ENCODE data around the gene NSUN4. TPM values are rescaled to one million over a fixed set of nuclear protein-coding genes. Genes with fewer than 3 reads are reported as not detected.

Gene NSUN4
- total and polyA plus RNA-seq, 9 donors = 12.2 to 35.2 (median 17.4) TPM

GRCh38 chr1:46401154-46401913 lies 60.7 kb downstream of the NSUN4 start:
- WGBS, 3 donors = 54 to 72% (median 64%) methylated on average over 6 of the region's 6 CpGs
- no peak overlapping the region for H3K4me3 ChIP-seq

GRCh38 chr1:46401964-46402626 lies 61.5 kb downstream of the NSUN4 start:
- Histone ChIP-seq H3K4me1 (ENCODE audit: insufficient read depth) (peaks cover 3% of the 10 kb centered on the region), H3K27ac (peak overlapping the region in 1 of 2 donors; percentile 40), H3K9me3 (no peaks in the 10 kb centered on the region), H3K4me3 (no peak overlapping the region), H3K27me3 (no peaks in the 10 kb centered on the region), H3K36me3 (no peaks in the 10 kb centered on the region)
- peak; percentile 51 to 68 (median 65) for DNase-seq
- intact Hi-C loops (cut with DNase I) = loop anchor here in 1 of 4 donors (10.0 kb wide), 1 partner anchor 773 kb away; no protein-coding TSS in a partner anchor
- WGBS, 3 donors = 26 to 33% (median 32%) methylated on average over 10 of the region's 10 CpGs
- TF ChIP-seq EP300 (IDR thresholded peaks at IDR 0.05) = no peak
- no peak for TF ChIP-seq CTCF (IDR thresholded peaks at IDR 0.05)
- no peak for TF ChIP-seq POLR2A (IDR thresholded peaks at IDR 0.05)

More at GRCh38 chr1:46401154-46401913, 60.7 kb downstream of the NSUN4 start:
- TF ChIP-seq EP300 (IDR thresholded peaks at IDR 0.05) (no peak), POLR2A (IDR thresholded peaks at IDR 0.05) (no peak), CTCF (IDR thresholded peaks at IDR 0.05) (no peak)
- peak overlapping the region in 1 of 2 donors; percentile 40 for H3K27ac ChIP-seq
- no peaks in the 10 kb centered on the region for H3K36me3 ChIP-seq
- DNase-seq = no peak
- no peaks in the 10 kb centered on the region for H3K27me3 ChIP-seq
- H3K4me1 ChIP-seq (ENCODE audit: insufficient read depth) = peaks cover 3% of the 10 kb centered on the region
- H3K9me3 ChIP-seq = no peaks in the 10 kb centered on the region
- intact Hi-C loops (cut with DNase I) = loop anchor here in 1 of 4 donors (10.0 kb wide), 1 partner anchor 773 kb away; no protein-coding TSS in a partner anchor

- H3K27ac ChIP-seq = no peak overlapping the region
- H3K27me3 ChIP-seq = no peaks in the 10 kb centered on the region
- no peak for TF ChIP-seq EP300 (IDR thresholded peaks at IDR 0.05)
- TF ChIP-seq CTCF (IDR thresholded peaks at IDR 0.05) = no peak
- TF ChIP-seq POLR2A (IDR thresholded peaks at IDR 0.05) = no peak
- H3K36me3 ChIP-seq = no peaks in the 10 kb centered on the region
- intact Hi-C loops (cut with DNase I) = loop anchor here in 1 of 4 donors (10.0 kb wide), 1 partner anchor 771 kb away; no protein-coding TSS in a partner anchor
- H3K4me1 ChIP-seq (ENCODE audit: insufficient read depth) = peaks cover 3% of the 10 kb centered on the region
- 91 to 96% (median 96%) methylated on average over 5 of the region's 5 CpGs for WGBS, 3 donors
- H3K4me3 ChIP-seq = no peak overlapping the region
- DNase-seq = no peak
- H3K9me3 ChIP-seq = no peaks in the 10 kb centered on the region
Observed at GRCh38 chr1:46403916-46404315, 63.3 kb downstream of the NSUN4 start.

- Histone ChIP-seq H3K27me3 (no peaks in the 10 kb centered on the region), H3K36me3 (no peaks in the 10 kb centered on the region), H3K4me3 (no peak overlapping the region), H3K9me3 (no peaks in the 10 kb centered on the region), H3K27ac (no peak overlapping the region), H3K4me1 (ENCODE audit: insufficient read depth) (peaks cover 3% of the 10 kb centered on the region)
- intact Hi-C loops (cut with DNase I) = loop anchor here in 3 of 4 donors (5.0 to 10.0 kb wide), 3 partner anchors 123 to 770 kb away; no protein-coding TSS in a partner anchor
- 93 to 95% (median 94%) methylated on average over 7 of the region's 7 CpGs for WGBS, 3 donors
- no peak for DNase-seq
- TF ChIP-seq EP300 (IDR thresholded peaks at IDR 0.05) = no peak
- no peak for TF ChIP-seq CTCF (IDR thresholded peaks at IDR 0.05)
- no peak for TF ChIP-seq POLR2A (IDR thresholded peaks at IDR 0.05)
Observed at GRCh38 chr1:46404482-46405196, 64.0 kb downstream of the NSUN4 start.

Measured in ovary (tissue), 9 donors.